HUES48 (cell line): ENCODE data around the gene SARS1.

ENCODE experiments used
- H3K27ac ChIP-seq: one replicate; pipeline ENCODE4 v1.7.0; 2013; ENCODE audit warnings: low read depth, low read length, inconsistent platforms
- H3K27me3 ChIP-seq: 2 replicates; pipeline ENCODE4 v1.6.1; 2013; ENCODE audit warnings: mild to moderate bottlenecking, low read length; ENCODE audit not compliant: control insufficient read depth, insufficient read depth
- H3K36me3 ChIP-seq: 2 replicates; pipeline ENCODE4 v1.6.1; 2013; ENCODE audit warnings: low read length; ENCODE audit not compliant: control insufficient read depth, insufficient read depth
- H3K4me1 ChIP-seq: 2 replicates; pipeline ENCODE4 v1.6.1; 2013; ENCODE audit warnings: mild to moderate bottlenecking, low read length; ENCODE audit not compliant: control insufficient read depth, insufficient read depth
- H3K4me3 ChIP-seq: 2 replicates; pipeline ENCODE4 v1.5.1; 2013; ENCODE audit warnings: mild to moderate bottlenecking, low read depth, low read length
- H3K9ac ChIP-seq: 2 replicates; pipeline ENCODE4 v1.6.1; 2013; ENCODE audit warnings: mild to moderate bottlenecking, low read depth, low read length, moderate library complexity
- H3K9me3 ChIP-seq: 2 replicates; pipeline ENCODE4 v1.6.1; 2013; ENCODE audit warnings: low read length; ENCODE audit not compliant: control insufficient read depth, insufficient read depth

The SARS1 gene

GRCh38 chr1:109241841-109242345, 28.2 kb downstream of the SARS1 start:
- no peak overlapping the region for H3K4me3 ChIP-seq
- H3K27ac ChIP-seq: no peak overlapping the region
- H3K4me1 ChIP-seq: peaks cover 36% of the 10 kb centered on the region
- H3K9ac ChIP-seq: no peak overlapping the region
- H3K9me3 ChIP-seq: no peaks in the 10 kb centered on the region
- no peaks in the 10 kb centered on the region; the same call in 1 of the 2 replicates for H3K27me3 ChIP-seq
- peaks cover 20% of the 10 kb centered on the region for H3K36me3 ChIP-seq

DNA sequence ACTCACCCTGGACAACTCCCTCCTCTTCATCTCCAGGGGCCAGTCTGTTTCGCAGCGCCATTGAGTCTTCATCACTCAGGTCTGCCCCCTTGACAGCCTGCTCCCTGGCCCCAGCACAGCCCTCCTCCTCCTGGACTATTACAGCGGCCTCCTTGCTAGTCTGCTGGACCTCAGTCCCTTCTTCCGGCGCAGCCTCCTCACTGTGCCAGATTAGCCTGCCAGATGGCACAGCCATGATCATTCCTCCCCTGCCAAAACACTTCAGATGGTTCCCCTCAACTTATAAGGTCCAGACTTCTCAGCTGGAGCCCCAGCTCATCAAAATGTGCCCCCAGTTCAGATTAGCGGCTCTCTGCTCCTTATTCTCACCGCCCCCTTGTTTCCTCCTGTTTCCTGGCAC, 28.7 kb downstream of the SARS1 start:
- no peaks in the 10 kb centered on the region for H3K9me3 ChIP-seq
- H3K27me3 ChIP-seq: peaks cover 3% of the 10 kb centered on the region
- H3K4me3 ChIP-seq: no peak overlapping the region
- no peak overlapping the region for H3K9ac ChIP-seq
- H3K4me1 ChIP-seq: peaks cover 32% of the 10 kb centered on the region
- no peak overlapping the region for H3K27ac ChIP-seq
- peaks cover 15% of the 10 kb centered on the region for H3K36me3 ChIP-seq

DNA sequence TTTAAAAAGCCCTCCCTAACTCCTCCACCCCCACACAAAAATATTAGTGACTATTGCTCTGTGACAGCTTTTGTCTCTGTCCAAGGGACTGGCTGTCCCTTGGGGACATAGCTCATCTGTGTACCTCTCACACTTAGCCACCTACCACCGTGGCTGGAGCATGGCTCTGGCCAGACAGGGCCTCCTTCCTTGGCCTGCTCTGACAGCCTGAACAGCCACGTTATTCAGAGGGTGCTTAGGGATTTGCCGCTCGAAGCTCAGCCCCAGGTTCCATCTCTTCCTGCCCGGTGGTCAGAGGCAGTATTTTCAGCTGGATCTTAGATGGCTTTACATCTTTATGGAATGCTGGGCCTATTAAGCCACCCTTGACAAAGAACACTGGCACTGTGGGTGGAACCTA, 29.5 kb downstream of the SARS1 start:
- Histone ChIP-seq H3K9me3 (no peaks in the 10 kb centered on the region), H3K4me3 (no peak overlapping the region)

DNA sequence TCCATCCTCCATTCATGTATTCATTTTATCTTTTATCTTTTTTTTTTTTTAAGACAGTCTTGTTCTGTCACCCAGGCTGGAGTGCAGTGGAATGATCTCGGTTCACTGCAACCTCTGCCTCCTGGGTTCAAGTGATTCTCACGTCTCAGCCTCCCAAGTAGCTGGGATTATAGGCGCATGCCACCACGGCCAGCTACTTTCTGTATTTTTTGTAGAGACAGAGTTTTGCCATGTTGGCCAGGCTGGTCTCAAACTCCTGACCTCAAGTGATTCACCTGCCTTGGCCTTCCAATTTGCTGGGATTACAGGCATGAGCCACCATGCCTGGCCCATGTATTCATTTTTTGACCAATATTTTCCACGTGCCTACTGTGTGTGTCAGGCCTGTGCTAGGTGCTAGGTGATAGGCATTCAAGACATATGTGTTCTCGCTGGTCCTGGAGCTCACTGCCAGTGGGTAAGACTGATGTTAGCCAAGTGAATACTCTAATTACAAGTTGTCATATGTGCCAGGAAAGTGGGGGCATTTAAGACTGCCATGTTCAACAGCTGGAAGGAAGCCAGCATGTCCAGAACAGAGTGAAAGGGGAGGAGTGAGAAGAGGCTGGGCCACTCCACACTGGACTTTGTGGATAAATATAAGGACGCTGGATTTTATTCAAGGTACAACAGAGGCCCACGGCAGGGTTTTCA, 30.3 kb downstream of the SARS1 start:
- no peak overlapping the region for H3K27ac ChIP-seq
- H3K9me3 ChIP-seq: no peaks in the 10 kb centered on the region
- no peaks in the 10 kb centered on the region; the same call in 1 of the 2 replicates for H3K36me3 ChIP-seq
- H3K4me1 ChIP-seq: peaks cover 29% of the 10 kb centered on the region
- no peak overlapping the region for H3K4me3 ChIP-seq
- H3K9ac ChIP-seq: no peak overlapping the region
- peaks cover 16% of the 10 kb centered on the region for H3K27me3 ChIP-seq

More for the DNA sequence above, 29.5 kb downstream of the SARS1 start:
- Histone ChIP-seq H3K36me3 (peaks cover 7% of the 10 kb centered on the region), H3K9ac (no peak overlapping the region), H3K27me3 (peaks cover 11% of the 10 kb centered on the region), H3K4me1 (peaks cover 31% of the 10 kb centered on the region), H3K27ac (no peak overlapping the region)

- H3K9me3 ChIP-seq: no peaks in the 10 kb centered on the region
- H3K36me3 ChIP-seq: 0 out of 2 replicates have a peak, but pooled peaks cover under 1% of the 10 kb centered on the region
- no peak overlapping the region for H3K4me3 ChIP-seq
- H3K4me1 ChIP-seq: peaks cover 13% of the 10 kb centered on the region; the same call in 1 of the 2 replicates
- no peak overlapping the region for H3K27ac ChIP-seq
- peaks cover 27% of the 10 kb centered on the region for H3K27me3 ChIP-seq
- no peak overlapping the region for H3K9ac ChIP-seq
Observed at GRCh38 chr1:109246141-109246551, 32.4 kb downstream of the SARS1 start.

DNA sequence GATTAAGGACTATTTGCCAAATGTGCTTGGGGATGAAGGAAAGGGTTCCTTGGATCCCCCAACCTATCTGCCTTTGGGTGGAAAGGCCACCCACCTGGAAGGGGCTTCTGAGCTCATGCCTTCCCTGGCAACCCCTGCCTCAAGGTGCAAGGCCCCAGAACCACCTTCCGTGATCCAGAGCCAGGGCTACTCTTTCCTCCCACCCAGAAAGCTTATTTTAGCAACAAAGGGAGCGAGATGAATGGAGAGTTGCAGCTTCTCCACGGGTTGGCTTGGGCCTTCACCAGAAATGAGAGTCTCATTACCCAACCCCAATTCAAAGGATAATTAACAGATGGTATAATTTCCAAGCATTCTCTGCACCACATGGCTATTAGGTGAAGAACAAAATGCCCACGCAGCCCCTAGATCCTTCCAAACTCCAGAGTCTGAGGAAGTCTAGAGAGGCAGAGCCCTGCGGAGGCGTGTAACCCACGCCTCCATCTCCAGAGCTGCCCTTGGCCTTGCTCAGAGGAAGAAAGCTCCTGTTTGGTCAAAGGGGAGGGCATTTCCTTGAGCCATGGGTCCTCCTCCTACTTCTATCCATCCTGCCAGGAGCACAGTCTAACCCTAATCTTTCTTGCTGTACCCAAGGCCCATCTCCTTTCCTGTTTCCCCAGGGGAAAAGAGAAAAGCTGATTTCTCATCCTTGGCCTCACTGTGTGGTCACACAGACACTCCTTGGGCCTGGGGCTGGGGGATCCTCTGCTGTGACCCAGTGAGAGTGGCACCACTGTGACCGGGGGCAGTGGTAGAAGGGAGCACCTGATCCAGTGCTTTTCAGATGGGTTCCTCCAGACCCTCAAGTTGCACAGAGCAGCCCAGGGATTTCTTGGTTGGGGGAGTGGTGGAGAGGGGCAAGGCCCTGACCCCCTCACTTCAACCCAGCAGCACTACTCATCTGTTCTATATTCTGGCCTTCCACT, 34.0 kb downstream of the SARS1 start:
- Histone ChIP-seq H3K27me3 (peaks cover 27% of the 10 kb centered on the region), H3K4me3 (no peak overlapping the region), H3K9ac (no peak overlapping the region), H3K9me3 (no peaks in the 10 kb centered on the region), H3K27ac (no peak overlapping the region), H3K4me1 (peaks cover 7% of the 10 kb centered on the region; the same call in 1 of the 2 replicates), H3K36me3 (peaks cover 15% of the 10 kb centered on the region; the same call in 1 of the 2 replicates)

GRCh38 chr1:109248444-109248796, 34.7 kb downstream of the SARS1 start:
- no peaks in the 10 kb centered on the region for H3K9me3 ChIP-seq
- H3K27me3 ChIP-seq: peaks cover 27% of the 10 kb centered on the region
- H3K4me1 ChIP-seq: peaks cover 7% of the 10 kb centered on the region; the same call in 1 of the 2 replicates
- peaks cover 15% of the 10 kb centered on the region; the same call in 1 of the 2 replicates for H3K36me3 ChIP-seq
- H3K9ac ChIP-seq: no peak overlapping the region
- H3K4me3 ChIP-seq: no peak overlapping the region
- no peak overlapping the region for H3K27ac ChIP-seq

GRCh38 chr1:109248797-109249629, 35.3 kb downstream of the SARS1 start, which contains the start of gene CELSR2:
Gene CELSR2, plus strand, starts transcription at chr1:109249539. Its CDS starts 541 bp downstream, at chr1:109250080.
- no peak within 1 kb of the TSS; the same call in 1 of the 2 replicates for H3K9ac ChIP-seq
- no peak within 1 kb of the TSS for H3K27ac ChIP-seq
- H3K9me3 ChIP-seq: no peaks in the 10 kb centered on the region
- peaks cover 15% of the 10 kb centered on the region; the same call in 1 of the 2 replicates for H3K36me3 ChIP-seq
- peaks cover 27% of the 10 kb centered on the region for H3K27me3 ChIP-seq
- peak within 1 kb of the TSS; percentile 59; the same call in 1 of the 2 replicates for H3K4me3 ChIP-seq
- H3K4me1 ChIP-seq: peaks cover 9% of the 10 kb centered on the region; the same call in 1 of the 2 replicates

DNA sequence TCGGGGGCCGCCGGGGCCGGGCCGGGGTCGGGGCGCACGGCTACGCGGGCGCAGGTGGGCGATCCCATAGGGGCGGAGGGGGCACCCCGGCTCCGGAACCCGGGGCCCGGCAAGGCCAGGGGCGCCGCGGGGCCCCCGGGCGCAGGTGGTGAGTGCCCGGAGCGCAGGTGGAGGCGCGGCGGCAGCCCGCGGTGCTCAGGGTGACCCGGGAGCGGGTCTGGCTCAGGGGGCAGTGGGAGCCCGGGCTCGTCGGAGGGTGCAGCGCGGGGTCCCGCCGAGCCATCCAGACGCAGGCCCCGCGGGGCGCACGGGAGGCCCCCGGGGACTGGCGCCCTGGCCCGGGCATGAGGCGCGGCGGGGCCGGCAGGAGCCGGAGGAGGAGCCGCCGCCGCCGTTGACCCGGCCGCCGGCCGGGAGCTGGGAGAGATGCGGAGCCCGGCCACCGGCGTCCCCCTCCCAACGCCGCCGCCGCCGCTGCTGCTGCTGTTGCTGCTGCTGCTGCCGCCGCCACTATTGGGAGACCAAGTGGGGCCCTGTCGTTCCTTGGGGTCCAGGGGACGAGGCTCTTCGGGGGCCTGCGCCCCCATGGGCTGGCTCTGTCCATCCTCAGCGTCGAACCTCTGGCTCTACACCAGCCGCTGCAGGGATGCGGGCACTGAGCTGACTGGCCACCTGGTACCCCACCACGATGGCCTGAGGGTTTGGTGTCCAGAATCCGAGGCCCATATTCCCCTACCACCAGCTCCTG, 36.1 kb downstream of the SARS1 start:
- Histone ChIP-seq H3K36me3 (peaks cover 15% of the 10 kb centered on the region; the same call in 1 of the 2 replicates), H3K27me3 (peaks cover 27% of the 10 kb centered on the region), H3K9me3 (no peaks in the 10 kb centered on the region), H3K4me3 (peak overlapping the region; percentile 59; the same call in 1 of the 2 replicates), H3K27ac (no peak overlapping the region), H3K9ac (no peak overlapping the region; the same call in 1 of the 2 replicates), H3K4me1 (peaks cover 17% of the 10 kb centered on the region; the same call in 1 of the 2 replicates)
